SU-DHL-6 (cell line): ENCODE data around the gene ADAT1.

Experiments
- H2AFZ ChIP-seq: fragments of 200-600 bp; sonication (generic); 2 replicates; pipeline ENCODE4 v1.6.1; 2014; ENCODE audit warnings: low read depth, mild to moderate bottlenecking, moderate library complexity, mixed read lengths, antibody characterized with exemption, low read length; ENCODE audit not compliant: severe bottlenecking
- H3F3A ChIP-seq: fragments of 200-600 bp; shearing (Covaris generic); 2 replicates; pipeline ENCODE4 v1.6.0; 2016; ENCODE audit warnings: antibody characterized with exemption, mild to moderate bottlenecking; ENCODE audit not compliant: insufficient read depth
- H3K27ac ChIP-seq: fragments of 200-600 bp; sonication (generic); 2 replicates; pipeline ENCODE4 v1.5.1; 2016; ENCODE audit warnings: low read depth, mild to moderate bottlenecking, low read length, moderate library complexity, mixed read lengths
- H3K27me3 ChIP-seq: fragments of 200-600 bp; sonication (generic), shearing (Covaris generic); 2 replicates; pipeline ENCODE4 v1.6.0; 2014; ENCODE audit warnings: mild to moderate bottlenecking, low read length
- H3K36me3 ChIP-seq: fragments of 200-600 bp; sonication (generic); 2 replicates; pipeline ENCODE4 v1.6.1; 2014; ENCODE audit warnings: mild to moderate bottlenecking, low read length, mixed read lengths
- H3K4me2 ChIP-seq: fragments of 300-600, 200-600 bp; shearing (Covaris generic), sonication (generic); 2 replicates; pipeline ENCODE4 v1.6.0; 2014; ENCODE audit warnings: low read length, low read depth, mild to moderate bottlenecking; ENCODE audit not compliant: poor library complexity, severe bottlenecking
- H3K4me3 ChIP-seq: fragments of 200-600 bp; sonication (generic); 2 replicates; pipeline ENCODE4 v1.5.1; 2014; ENCODE audit warnings: antibody characterized with exemption, low read length, mild to moderate bottlenecking, mixed read lengths; ENCODE audit not compliant: insufficient read depth, poor library complexity, severe bottlenecking
- H3K79me2 ChIP-seq: fragments of 200-600 bp; sonication (generic); 2 replicates; pipeline ENCODE4 v1.6.1; 2014; ENCODE audit warnings: mild to moderate bottlenecking, low read length, moderate library complexity; ENCODE audit not compliant: insufficient read depth
- H3K9ac ChIP-seq: fragments of 200-600 bp; sonication (generic); 2 replicates; pipeline ENCODE4 v1.7.0; 2014; ENCODE audit warnings: mild to moderate bottlenecking, low read length
- H3K9me2 ChIP-seq: fragments of 200-600 bp; sonication (generic); replicated peaks from 2 replicates; pipeline ENCODE4 v1.6.1; 2014; ENCODE audit warnings: low read length; ENCODE audit not compliant: insufficient read depth
- H3K9me3 ChIP-seq: fragments of 200-600 bp; sonication (generic); 2 replicates; pipeline ENCODE4 v1.6.1; 2014; ENCODE audit warnings: low read length, mixed read lengths; ENCODE audit not compliant: insufficient read depth
- H4K20me1 ChIP-seq: fragments of 200-600 bp; sonication (generic); 2 replicates; pipeline ENCODE4 v1.6.1; 2014; ENCODE audit warnings: low read depth, mild to moderate bottlenecking, antibody characterized with exemption, low read length, moderate library complexity, mixed read lengths
- CTCF ChIP-seq: fragments of 200-600 bp; sonication (generic); IDR thresholded peaks from one replicate; pipeline ENCODE4 v1.5.1; 2017; ENCODE audit warnings: antibody characterized with exemption, mild to moderate bottlenecking, low read length, moderate library complexity; ENCODE audit not compliant: insufficient read depth, poor library complexity, severe bottlenecking
- EZH2phosphoT487 ChIP-seq: fragments of 200-600 bp; sonication (generic), shearing (Covaris generic); conservative IDR thresholded peaks from 2 replicates; pipeline ENCODE4 v1.6.1; 2018; ENCODE audit warnings: mild to moderate bottlenecking, antibody characterized with exemption, low read length, moderate library complexity, mixed read lengths

Gene ADAT1

GRCh38 chr16:75578212-75578611 is 44.9 kb downstream of the ADAT1 start:
- Histone ChIP-seq H3K36me3 (peaks cover 21% of the 10 kb centered on the region; the same call in 1 of the 2 replicates), H3F3A (no peaks in the 10 kb centered on the region; the same call in 1 of the 2 replicates), H3K9me2 (no peaks in the 10 kb centered on the region), H3K4me2 (no peak overlapping the region), H4K20me1 (no peaks in the 10 kb centered on the region), H3K4me3 (no peak overlapping the region), H3K27ac (no peak overlapping the region), H3K9ac (no peak overlapping the region), H3K27me3 (no peaks in the 10 kb centered on the region), H3K9me3 (no peaks in the 10 kb centered on the region), H3K79me2 (no peaks in the 10 kb centered on the region; the same call in 1 of the 2 replicates), H2AFZ (no peak overlapping the region)
- TF ChIP-seq CTCF = no peak

- no peak for TF ChIP-seq CTCF
- TF ChIP-seq EZH2phosphoT487 = no peak
- Histone ChIP-seq H3F3A (no peaks in the 10 kb centered on the region), H4K20me1 (no peaks in the 10 kb centered on the region), H3K9me3 (no peaks in the 10 kb centered on the region), H3K4me3 (no peak overlapping the region), H3K36me3 (peaks cover 21% of the 10 kb centered on the region; the same call in 1 of the 2 replicates), H3K9me2 (no peaks in the 10 kb centered on the region), H3K79me2 (no peaks in the 10 kb centered on the region; the same call in 1 of the 2 replicates), H3K4me2 (no peak overlapping the region), H3K27me3 (no peaks in the 10 kb centered on the region), H3K9ac (no peak overlapping the region), H3K27ac (no peak overlapping the region), H2AFZ (no peak overlapping the region)
Observed at GRCh38 chr16:75576384-75576811, 46.7 kb downstream of the ADAT1 start.

GRCh38 chr16:75575958-75576357 is 47.1 kb downstream of the ADAT1 start:
- H3K27ac ChIP-seq = no peak overlapping the region
- H3F3A ChIP-seq = no peaks in the 10 kb centered on the region
- H3K27me3 ChIP-seq = no peaks in the 10 kb centered on the region
- H2AFZ ChIP-seq = no peak overlapping the region
- H3K36me3 ChIP-seq = peaks cover 21% of the 10 kb centered on the region; the same call in 1 of the 2 replicates
- H3K4me2 ChIP-seq = no peak overlapping the region
- H4K20me1 ChIP-seq = no peaks in the 10 kb centered on the region
- no peaks in the 10 kb centered on the region; the same call in 1 of the 2 replicates for H3K79me2 ChIP-seq
- no peak overlapping the region for H3K4me3 ChIP-seq
- H3K9me2 ChIP-seq = no peaks in the 10 kb centered on the region
- H3K9ac ChIP-seq = no peak overlapping the region
- TF ChIP-seq CTCF (no peak), EZH2phosphoT487 (no peak)
- H3K9me3 ChIP-seq = no peaks in the 10 kb centered on the region
